ENCODE measurements around the gene UBE2Z. TPM values are rescaled to one million over a fixed set of nuclear protein-coding genes. Genes with fewer than 3 reads are reported as not detected.
"Not testable (repeated sequence)": the region's sequence is repeated elsewhere in the genome, so short reads cannot be mapped to it uniquely, and the experiment has no call there.

Gene UBE2Z
- total and polyA plus RNA-seq, 2 donors (not counting 3 experiments of a cell fraction or from before 2014, with no cell fraction given): 104 to 117 TPM

DNA sequence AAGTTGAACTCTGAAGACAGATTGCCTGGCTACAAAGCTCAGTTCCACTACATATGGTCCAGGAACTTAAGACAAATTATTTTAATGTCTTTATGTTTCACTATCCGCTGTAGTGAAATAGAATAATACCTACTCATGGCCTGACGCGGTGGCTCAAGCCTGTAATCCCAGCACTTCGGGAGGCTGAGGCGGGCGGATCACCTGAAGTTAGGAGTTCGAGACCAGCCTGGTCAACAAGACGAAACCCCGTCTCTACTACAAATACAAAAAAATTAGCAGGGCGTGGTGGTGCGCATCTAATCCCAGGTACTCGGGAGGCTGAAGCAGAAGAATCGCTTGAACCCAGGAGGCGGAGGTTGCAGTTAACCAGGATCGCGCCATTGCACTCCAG is 37.0 kb downstream of the UBE2Z start:
- Histone ChIP-seq H3K27ac (ENCODE audit: insufficient read depth, low read depth, low read length) (peak overlapping the region; percentile 70), H3K4me2 (ENCODE audit: insufficient read depth, low read length) (peak overlapping the region; percentile 49), H3K4me3 (replicated peaks in 1 of 3; ENCODE audit: insufficient read depth in 1 of 3, low read depth in 1 of 3, low read length in 3 of 3) (peak overlapping the region in 2 of 3 experiments; percentile 52 to 73), H3K9ac (replicated peaks; ENCODE audit: extremely low read depth, insufficient read depth, low read length) (peak overlapping the region; percentile 50), H3K4me1 (ENCODE audit: control insufficient read depth, extremely low read depth, insufficient read depth, low read length) (peaks cover 15% of the 10 kb centered on the region), H3K79me2 (ENCODE audit: control insufficient read depth, insufficient read depth, low read length) (peaks cover 16% of the 10 kb centered on the region), H2AFZ (ENCODE audit: low read depth, low read length) (peak overlapping the region; percentile 27)
- DNase-seq (ENCODE audit: low read depth, low spot score); H3K36me3 ChIP-seq (ENCODE audit: control insufficient read depth in 2 of 2, extremely low read depth in 1 of 2, insufficient read depth in 2 of 2, low read length in 2 of 2); H3K9me3 ChIP-seq (replicated peaks; ENCODE audit: control insufficient read depth, insufficient read depth, low read length); H3K9me1 ChIP-seq (replicated peaks; ENCODE audit: control insufficient read depth, extremely low read depth, insufficient read depth, low read length); H3K27me3 ChIP-seq (ENCODE audit: control insufficient read depth in 2 of 2, insufficient read depth in 2 of 2, low read length in 2 of 2); dilution Hi-C loops (cut with MboI; ENCODE audit: extremely low pct_ligation_motif_present, low sequenced_read_pairs); FAIRE-seq; BruUV-seq (replicated peaks); H4K20me1 ChIP-seq (replicated peaks; ENCODE audit: control insufficient read depth, extremely low read depth, insufficient read depth, low read length): not testable (repeated sequence)
- ChIA-PET POLR2A (interaction anchor here (1.0 to 1.4 kb wide), 5 partner anchors 11 to 90 kb away, joined by 3 to 5 read pairs (median 4); no protein-coding TSS in a partner anchor), CTCF (interaction anchor here (0.8 to 2.4 kb wide), 6 partner anchors 9 to 247 kb away, joined by 3 to 32 read pairs (median 6); no protein-coding TSS in a partner anchor)
- intact Hi-C loops (cut with micrococcal nuclease): loop anchor here (2.0 kb wide), 2 partner anchors 36 to 88 kb away; partner anchors contain the start of gene UBE2Z

DNA sequence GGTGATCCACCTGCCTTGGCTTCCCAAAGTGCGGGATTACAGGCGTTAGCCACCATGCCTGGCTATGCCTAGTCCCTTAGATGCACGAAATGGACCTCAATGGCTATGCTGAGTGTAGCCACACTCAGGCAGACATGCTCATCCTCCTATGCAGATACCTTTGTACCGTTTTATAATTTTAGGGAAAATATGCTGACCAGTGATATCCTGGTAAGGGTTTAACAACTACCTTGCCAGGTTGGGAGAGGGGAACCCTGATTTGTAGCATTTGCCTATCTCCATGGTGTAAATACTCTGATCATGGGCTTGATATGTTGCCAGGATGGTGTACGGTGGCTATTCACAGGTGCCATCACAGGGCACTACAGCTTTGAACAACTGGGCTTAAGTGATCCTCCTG is 43.4 kb downstream of the UBE2Z start:
- Histone ChIP-seq H3K9ac (replicated peaks; ENCODE audit: extremely low read depth, insufficient read depth, low read length) (no peak overlapping the region), H3K9me3 (replicated peaks; ENCODE audit: control insufficient read depth, insufficient read depth, low read length) (no peaks in the 10 kb centered on the region), H3K4me3 (replicated peaks in 1 of 3; ENCODE audit: insufficient read depth in 1 of 3, low read depth in 1 of 3, low read length in 3 of 3) (no peak overlapping the region), H2AFZ (ENCODE audit: low read depth, low read length) (no peak overlapping the region), H4K20me1 (replicated peaks; ENCODE audit: control insufficient read depth, extremely low read depth, insufficient read depth, low read length) (no peaks in the 10 kb centered on the region), H3K4me2 (ENCODE audit: insufficient read depth, low read length) (no peak overlapping the region), H3K79me2 (ENCODE audit: control insufficient read depth, insufficient read depth, low read length) (no peaks in the 10 kb centered on the region), H3K9me1 (replicated peaks; ENCODE audit: control insufficient read depth, extremely low read depth, insufficient read depth, low read length) (no peaks in the 10 kb centered on the region), H3K27ac (ENCODE audit: insufficient read depth, low read depth, low read length) (no peak overlapping the region), H3K4me1 (ENCODE audit: control insufficient read depth, extremely low read depth, insufficient read depth, low read length) (no peaks in the 10 kb centered on the region), H3K36me3 (ENCODE audit: control insufficient read depth in 2 of 2, extremely low read depth in 1 of 2, insufficient read depth in 2 of 2, low read length in 2 of 2) (no peaks in the 10 kb centered on the region), H3K27me3 (ENCODE audit: control insufficient read depth in 2 of 2, insufficient read depth in 2 of 2, low read length in 2 of 2) (peaks cover 0 to 2% of the 10 kb centered on the region in 2 experiments)
- POLR2A ChIA-PET: no interaction called here
- FAIRE-seq: no peak
- dilution Hi-C loops (cut with MboI; ENCODE audit: extremely low pct_ligation_motif_present, low sequenced_read_pairs): no loop called here
- no peak for TF ChIP-seq FOS (IDR thresholded peaks at IDR 0.05; ENCODE audit: borderline replicate concordance, insufficient read depth, low read length)
- no peak for DNase-seq (ENCODE audit: low read depth, low spot score)
- intact Hi-C loops (cut with micrococcal nuclease): no loop called here
- no TSS peak for BruUV-seq (replicated peaks)
- CTCF ChIA-PET: interaction anchor here (1.9 to 2.3 kb wide), 3 partner anchors 10 to 84 kb away, joined by 7 to 19 read pairs (median 18); no protein-coding TSS in a partner anchor

Data from endothelial cell of umbilical vein (primary cell).